Activated CD4-positive, alpha-beta T cell treated with anti-CD3 and anti-CD28 coated beads, Interleukin-2, amount 50 U/mL, for 1 hour (primary cell): ENCODE results near the gene NPHP4.

Experiments
- DNase-seq: peaks from one replicate; pipeline ENCODE4 v3.0.0-alpha.2; 2020

NPHP4 gene

DNA sequence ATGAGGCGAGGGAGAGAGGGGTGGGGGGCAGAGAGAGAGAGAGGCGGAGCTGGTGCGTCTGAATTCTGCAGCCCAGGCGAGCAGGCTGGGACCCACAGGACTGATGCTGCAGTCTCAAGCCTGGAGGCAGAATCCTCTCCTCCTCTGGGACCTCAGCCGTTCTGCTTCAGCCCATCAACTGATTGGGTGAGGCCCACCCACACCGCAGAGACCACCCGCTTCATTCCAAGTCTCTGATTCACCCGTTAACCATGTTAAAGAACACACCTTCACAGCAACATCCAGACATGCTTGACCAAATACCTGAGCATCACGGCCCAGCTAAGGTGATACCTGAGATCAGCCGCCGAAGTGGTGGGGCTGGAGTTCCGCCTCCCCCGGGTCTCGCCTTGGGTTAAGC, 147.8 kb downstream of the NPHP4 start:
- no peak for DNase-seq

DNA sequence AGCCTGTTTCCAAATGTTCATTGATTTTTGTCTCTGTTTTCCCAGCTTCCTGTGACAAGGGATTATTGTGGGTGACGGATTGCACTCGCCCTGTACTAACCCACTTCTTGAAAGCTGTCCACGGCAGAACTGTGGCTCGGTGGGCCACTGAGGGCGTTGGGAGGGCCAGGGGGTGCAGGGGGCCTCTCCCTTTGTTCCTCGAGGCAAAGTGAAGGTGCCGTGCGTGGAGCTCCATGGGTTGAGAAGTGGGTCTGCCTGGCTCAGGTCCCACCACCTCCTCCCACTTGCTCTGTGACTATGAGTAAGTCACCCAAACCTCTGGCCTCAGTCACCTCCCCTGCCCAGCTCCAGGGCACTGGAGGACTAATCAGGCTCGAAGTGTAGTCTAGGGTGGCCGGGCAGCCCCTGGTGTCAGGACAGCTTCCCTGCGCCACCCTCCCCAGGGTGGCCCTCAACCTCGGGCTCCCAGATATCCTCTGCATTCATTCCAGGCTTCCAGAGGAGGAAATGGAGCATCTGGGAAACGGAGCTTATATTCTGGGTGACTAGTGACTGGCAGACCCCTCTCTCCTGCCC, 148.6 kb downstream of the NPHP4 start:
- no peak for DNase-seq

DNA sequence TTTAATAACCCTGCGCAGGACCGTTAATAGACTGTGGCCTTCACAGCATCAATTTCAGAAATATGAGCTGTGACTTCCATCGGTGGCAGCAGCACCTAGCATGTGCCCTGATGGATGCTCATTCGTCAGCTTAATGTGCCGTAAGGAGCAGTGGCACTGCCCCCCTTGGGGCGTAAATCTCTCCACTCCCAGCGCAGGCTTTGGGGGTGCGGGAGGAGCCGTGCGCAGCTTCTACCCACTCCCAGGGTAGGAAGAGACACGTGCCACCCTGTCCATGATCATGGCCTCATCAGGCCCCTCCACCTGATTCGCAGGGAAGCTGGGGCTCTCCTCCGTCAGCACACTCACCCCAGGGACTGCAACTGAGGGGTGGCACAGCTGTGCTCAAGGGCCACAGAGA, 149.5 kb downstream of the NPHP4 start:
- DNase-seq, result no peak

DNA sequence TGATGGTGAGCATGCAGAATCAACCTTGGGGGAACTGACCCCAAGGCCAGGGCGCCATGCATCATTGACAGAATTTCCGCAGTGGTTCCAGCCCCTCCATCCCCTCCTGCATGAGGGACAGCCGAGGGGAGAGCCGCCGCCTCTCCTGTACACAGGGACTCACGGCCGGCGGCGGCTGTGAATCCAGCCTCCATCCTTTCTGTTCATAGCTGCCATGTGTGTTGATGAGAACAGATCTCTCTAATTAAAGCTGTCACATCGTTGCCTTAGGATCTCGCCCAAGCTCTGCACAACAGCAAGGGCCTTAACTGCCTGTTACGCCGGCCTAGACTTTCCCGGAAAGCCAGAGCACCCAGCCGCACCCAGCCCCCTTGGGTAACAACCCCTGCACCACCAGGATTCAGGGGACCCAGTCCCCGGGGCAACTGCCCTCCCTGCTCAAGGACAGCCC, 151.6 kb downstream of the NPHP4 start:
- no peak for DNase-seq

DNA sequence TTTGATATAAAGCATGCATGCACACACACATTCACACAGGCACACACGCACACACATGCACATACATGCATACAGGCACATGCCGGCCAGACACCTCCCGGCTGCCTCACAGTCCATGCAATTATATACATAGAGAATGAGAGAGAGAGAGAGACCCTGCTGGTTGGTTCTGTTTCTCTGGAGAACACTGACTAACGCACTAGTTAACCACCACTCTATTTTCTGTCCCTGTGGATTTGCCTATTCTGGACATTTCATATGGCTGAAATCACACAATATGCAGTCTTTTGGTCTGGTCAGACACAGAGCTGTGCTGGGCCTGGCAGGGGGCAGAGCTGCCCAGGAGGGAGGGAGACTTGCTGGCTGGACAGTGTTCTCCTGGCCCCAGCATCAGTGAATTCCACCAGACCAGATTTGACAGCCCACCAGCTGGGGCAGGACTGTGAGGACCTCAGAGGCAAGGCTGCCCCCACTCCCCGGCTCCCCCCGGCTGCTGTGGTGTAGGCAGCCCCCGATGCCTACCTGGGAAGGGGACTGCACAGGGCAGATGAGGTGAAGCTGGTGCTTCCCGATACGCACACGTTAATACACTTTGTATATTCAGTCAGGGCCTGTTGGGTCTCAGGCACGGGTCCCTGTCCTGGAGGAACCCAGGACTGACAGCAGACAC, 152.2 kb downstream of the NPHP4 start:
- no peak for DNase-seq

DNA sequence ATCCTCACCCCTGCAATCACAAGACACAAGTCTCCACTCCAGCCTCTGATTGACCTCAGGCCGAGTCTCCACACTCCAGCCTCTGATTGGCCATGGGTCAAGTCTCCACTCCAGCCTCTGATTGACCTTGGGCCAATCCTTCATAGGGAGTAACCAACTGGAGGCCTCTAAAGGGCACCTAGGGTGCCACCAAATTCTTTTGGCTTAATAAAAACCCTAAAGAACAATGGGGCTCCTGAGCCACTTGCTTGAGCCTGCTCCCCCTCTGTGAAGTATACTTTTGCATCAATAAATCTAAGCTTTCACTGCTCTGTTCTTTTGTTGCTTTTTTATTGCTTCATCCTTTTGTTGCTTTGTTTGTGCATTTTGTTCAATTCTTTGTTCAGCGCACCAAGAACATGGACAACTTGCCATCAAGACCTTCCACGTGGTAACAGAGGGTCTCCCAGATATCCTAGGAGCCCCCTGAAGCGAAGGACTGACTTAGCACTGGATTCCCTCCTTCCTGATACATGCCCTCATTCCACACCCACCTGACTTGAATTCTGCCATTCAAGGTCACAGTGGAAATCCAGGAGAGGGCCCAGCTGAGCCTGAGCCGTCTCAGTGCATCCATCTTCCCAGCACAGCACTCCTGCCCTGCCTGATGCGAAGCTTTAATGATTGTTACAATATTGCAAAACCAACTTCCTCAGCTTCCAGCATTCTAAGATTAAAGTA, 152.9 kb downstream of the NPHP4 start:
- DNase-seq, result no peak

DNA sequence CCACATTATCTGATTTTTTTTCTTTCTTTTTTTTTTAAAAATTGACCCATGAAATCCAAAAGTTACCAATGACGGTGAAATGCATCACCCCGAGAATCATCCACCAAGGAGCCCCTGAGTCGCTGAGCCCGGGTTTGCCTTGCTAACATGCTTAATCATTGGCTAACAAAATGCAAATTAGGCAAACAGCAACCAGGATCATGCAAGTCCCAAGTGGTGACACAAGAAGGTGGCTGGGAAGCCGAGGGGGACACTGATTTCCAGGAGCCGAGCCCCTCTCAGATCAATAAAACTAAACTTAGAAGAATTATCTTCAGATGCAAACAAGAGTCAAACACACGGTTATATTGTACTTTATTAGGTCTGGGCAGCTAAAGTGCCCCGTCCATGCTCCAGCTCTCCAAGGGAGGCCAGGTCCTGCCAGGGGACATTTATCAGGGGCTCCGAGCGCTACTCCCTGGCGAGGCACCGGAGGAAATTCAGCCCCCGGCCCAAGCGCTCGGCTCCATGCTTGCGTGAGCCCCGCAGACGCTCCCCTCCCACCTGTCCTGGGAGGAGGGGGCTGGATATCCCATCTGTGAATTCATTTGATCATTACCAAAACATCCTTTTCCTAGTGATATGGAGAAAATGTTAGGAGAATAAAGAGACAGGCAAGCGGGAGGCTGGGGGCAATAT, 154.1 kb downstream of the NPHP4 start:
- no peak for DNase-seq

DNA sequence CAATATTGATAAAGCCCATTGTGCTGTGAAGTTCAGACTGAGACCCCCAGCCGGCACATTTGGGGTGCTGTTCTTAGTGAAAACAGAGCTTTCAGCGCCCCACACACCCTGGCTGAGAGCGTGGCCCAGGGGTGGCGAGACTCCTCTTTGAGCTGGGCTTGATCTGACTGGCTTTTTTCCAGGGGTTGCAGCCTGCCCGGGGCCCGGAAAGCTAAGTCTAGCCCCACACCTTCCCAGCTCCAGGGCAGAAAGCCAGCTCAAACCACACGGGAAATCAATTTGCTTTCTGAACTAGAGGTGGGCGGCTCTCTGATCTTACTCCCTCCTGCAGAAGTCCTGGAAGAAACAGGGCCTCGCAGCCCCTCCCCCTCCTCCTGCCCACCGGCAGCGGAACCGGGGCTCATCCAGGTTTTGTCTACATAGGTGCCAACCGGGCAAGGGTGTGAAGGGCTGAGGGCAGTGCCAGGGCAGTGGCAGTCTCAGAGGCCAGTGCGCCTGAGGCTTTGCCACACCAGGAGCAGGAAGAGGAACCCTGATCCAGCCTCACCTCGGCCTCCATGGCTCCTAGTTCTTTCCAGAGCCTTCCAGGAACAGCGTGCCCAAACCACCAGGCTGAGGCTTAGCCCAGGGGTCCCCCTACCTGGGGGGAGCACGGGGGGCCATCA, 155.3 kb downstream of the NPHP4 start:
- DNase-seq, result no peak

DNA sequence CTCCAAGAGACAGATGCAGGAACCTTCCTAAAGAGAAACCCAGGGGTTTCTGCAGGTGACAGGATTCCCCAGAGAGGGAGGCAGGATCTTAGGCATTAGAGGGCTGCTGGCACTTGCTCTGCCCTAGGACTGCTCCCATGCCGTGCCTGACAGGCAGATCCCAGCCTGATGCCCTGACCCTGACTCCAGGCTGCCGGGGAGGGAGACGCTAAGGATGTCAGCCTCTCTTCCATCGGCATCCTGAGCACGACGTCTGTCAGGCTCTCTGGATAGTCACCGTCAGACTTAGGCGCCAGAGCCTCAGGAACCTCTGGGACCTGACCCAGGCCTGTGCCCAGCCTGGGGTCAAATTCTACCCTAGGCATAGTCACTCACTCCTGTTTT, 157.1 kb downstream of the NPHP4 start:
- DNase-seq, result no peak

DNA sequence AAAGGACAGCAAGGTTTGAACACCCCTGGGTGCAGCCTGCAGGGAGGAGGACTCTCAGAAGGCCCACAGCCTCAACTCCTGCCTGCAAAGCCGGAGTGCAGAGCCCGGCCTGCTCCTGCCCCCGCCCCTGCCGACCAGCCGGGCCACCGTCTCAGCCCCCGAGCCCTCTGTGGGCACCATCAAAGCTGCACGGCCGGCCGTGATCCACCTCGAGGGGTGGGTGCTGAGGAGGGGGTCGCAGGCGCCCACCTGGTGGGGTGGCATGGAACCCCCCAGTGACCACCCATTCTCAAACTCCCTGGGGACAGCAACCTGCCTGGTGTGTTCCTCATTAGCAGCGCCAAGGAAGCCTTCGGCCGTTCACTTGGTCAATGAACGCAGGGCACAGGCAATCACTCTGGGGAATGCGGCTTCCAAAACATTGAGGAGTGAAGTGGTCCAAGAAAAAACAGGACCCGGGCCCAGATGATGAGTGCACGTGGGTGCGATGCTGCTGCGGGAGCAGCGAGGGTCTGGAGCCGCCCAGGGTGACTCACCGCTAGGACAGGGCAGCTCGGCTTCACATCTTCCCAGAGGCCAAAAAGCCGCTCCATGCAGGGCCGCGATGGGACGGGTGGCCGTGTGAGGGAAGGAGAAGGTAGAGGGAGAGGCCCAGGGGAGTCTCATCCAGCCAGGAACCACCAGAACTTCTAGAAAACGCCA, 157.6 kb downstream of the NPHP4 start:
- DNase-seq, result no peak

DNA sequence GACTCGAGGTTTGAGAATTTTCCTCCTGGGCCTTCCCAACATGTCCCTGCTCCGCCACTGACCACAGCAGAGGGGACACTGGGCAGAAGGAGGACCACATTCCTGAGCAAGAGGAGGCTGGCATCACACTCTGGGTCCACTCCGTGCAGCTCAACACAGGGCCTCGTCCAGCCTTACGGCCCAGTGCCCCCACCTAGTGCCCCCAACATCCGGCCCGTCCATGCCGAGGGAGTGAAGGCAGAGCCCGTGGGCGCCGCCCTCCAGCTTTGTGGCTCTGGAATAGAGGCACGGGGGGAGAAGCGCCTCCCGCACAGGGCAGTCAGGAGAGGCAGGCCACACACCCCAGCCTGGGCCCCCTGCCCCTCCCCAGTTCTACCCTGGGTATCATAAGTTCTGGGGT, 158.3 kb downstream of the NPHP4 start:
- no peak for DNase-seq

DNA sequence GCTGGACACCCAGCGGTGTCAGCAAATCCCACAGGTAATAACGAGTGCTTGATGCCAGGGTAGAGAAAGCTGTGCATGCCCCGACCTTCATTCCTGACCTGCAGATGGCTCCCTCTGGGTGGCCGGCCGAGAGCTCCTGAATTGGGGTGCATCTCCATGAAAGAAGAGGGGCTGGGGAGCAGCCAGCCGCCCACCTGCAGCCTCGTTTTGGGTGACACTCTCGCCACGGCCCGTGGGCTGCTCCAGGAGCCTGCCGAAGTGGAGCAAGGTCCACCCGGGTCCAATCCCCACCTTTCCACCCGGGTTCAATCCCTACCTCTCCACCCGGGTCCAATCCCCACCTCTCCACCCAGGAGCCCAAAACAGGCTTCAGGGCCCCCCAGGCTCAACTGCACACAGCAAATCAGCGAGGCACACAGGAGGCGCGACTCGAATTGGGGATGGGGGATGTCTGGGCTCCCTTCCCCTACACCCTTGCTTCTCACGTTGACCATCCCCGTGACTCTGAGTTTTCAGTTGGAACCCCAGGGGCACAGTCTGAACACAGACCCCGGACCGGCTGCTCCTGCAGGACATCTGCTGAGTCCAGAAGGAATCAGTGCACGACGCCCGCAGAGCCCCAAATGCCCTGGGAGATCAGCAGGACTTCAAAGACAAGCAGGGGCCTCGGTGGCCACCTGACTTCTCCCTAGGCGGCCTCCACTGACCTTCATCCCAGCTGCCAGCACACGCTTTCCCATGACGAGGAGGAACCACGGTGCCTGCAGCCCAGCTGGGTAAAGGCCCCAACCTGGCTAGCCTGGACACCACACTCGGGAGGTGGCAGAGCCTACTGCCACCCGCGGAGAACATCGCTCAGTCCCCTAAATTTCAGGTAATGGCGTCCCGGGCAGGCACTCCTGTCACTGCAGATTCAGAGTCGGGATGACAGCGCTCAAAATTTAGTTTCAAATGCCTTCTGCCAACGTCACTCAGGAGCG, 159.0 kb downstream of the NPHP4 start:
- no peak for DNase-seq

DNA sequence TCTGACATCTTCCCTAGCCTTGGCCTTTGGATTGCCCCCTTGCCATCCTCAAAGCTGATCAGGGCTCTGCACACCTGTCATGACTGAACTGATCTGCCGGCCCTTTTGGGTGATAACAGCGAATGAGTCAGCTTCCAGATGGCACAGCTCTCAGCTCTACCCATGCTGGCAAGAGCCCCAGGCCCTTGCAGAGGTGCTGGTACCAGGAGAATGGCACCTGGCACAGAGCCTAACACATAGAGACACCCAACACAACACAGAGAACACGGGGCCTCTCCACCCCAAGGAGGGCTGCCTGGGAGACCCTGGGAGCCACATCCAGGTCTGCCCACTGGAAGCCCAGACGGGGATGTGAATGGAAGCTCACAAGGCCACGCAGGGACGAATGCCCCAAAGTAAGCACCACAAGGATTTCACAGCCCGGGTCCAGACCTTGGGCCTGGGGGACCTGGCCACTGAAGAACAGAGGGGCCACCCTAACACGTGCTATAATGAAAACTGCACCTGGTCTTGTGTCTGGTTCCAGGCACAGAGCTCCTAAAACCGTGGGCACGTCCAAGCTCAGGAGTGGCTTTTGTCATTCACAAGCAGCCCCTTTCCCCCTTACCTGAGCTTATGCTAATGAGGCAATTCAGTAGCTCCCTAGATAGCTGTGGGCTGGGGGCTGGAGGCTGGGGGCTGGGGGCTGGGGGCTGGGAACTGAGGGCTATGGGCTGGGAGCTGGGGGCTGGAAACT, 160.5 kb downstream of the NPHP4 start:
- no peak for DNase-seq

DNA sequence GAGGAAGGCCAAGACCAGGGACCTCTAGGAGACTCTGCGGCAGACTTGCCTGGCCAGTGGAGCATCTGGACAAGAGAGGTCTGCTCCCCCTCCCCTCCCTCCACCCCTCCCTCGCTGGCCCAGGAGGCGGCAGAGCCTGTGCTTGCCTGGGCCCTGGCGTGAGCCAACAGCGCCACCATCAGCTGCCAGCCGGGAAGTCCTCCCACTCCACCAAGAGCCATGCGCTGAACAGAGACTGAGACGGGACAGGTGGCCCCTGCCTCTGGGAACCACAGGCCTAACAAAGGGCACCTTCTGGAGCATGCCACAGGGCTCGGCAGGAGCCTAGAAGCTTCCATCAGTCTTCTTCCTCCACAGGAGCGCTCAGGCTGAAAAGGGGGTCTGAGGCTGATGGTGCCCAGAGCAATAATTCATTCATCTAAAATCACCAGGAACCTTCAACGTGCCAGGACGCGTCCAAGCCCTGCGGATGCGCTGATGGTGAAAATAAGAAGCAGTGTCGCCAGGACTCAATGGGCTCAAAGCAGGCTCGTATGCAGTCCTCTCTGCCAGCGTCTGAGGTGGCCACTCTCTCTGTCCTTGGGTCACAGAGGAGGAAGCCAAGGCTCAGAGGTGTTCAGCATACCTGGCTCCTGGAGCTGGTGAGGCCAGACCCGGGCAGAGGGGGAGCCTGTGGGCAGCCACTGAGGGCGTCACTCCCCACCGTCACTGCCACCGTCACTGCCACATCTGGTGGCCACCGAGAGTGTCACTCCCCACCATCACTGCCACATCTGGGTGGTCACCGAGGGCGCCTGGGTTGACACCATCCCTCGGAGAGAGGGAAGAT, 161.2 kb downstream of the NPHP4 start:
- DNase-seq, result no peak

DNA sequence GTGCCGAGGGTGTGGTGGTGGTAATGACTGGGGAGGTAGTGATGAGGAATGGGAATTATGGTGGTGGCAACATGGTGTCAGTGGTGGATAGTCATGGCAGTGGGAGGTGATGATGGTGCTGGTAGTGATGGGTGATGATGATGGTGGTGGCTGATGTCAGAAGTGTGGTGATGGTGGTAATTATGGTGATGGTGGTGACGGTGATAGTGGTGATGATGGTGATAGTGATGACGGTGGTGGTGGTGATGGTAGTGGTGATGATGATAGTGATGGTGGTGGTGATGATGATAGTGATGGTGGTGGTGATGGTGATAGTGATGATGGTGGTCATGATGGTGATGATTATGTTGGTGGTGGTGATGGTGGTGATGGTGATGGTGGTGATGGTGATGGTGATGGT, 162.8 kb downstream of the NPHP4 start:
- DNase-seq, result no peak

DNA sequence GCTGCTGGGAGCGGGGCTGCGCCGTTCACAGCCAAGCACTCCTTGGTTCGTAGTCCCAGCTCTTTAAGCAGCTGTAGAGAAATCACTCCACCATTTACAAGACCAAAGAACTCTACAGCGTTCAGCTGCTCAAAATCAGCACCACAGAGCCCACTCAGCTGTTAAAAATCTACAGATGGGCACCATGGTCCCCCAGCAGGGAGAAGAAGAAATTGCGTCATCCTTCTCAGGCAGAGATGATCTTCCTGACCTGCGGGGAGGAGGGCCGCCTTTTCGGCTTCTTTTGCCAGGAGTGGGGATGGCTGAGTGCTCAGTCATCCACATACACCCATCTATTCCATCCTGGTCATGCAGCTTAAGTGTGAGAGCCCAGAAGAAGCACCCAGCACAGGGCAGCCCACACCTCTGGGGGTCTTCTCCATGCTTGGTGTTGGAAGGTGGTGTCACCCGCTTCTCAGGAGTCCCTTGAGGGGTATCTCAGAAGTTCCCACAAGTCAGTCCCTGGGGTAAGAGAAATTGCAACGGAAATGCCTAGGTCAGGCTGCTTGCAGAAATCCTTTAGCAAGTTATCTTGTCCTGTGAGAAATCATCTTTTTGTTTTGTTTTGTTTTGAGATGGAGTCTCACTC, 163.8 kb downstream of the NPHP4 start:
- no peak for DNase-seq

DNA sequence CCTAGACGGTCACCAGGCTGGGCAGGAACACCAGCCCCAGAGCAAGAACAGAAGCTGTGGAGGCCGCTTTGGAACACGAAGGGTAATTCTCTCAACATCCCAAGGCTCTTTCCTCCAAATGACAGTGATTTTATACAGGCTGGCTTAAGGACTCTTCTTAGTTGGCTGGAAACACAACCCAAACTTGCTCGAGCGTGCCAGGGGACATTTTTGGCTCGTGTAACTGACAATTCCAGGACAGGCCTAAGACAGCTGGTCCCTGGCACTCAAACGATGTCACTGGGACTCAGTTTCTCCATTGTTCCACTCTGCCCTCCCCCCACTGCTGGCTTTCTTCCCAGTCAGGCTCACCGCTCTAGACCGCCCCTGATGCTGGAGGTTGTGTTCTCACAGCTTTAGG, 164.7 kb downstream of the NPHP4 start:
- no peak for DNase-seq

DNA sequence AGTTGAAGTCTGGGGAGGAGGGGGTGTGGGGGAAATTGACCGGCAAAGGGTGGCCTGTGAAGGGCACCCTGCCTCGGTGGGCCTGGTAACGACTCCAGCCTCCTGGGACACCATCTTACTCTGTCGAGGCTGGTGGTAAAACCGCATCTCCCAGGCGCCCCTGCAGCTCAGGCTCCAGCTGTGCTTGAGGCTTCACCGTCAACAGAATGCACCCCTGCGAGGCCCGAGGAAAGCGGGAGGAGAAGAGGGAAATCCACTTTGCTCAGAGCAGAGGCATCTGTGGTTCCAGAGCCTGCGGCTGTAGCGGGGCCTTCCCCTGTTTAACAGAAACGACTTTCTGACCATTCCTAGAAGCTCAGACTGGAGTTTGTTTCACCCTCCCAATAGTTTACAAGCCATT, 165.6 kb downstream of the NPHP4 start:
- DNase-seq, result no peak

DNA sequence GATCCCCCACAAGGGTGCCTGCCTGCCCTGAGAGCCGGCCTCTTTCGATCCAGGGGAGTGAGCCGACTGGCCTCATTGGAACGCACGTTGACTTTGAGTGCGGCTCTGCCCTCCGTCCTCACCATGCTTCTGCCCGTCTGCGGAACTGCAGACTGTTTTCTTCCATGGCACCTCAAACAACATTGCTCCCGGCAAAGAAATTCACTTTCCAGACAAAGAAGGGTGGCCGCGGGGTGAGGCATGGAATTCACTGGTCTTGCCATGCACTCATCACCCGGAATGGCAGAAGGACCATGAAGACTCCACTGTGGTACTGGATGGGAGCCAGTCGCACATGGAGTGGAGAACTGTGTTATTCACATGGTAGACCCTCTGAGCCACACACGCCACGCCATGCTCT, 169.5 kb downstream of the NPHP4 start:
- DNase-seq, result no peak
